Stimulated activated CD4-positive, alpha-beta T cell treated with anti-CD3 and anti-CD28 coated beads, Interleukin-15, amount 100 ng/mL, for 1 hour (primary cell): ENCODE results near the gene EEF1AKMT4.
"Not testable (repeated sequence)": the region's sequence is repeated elsewhere in the genome, so short reads cannot be mapped to it uniquely, and the experiment has no call there.

Source experiments
- DNase-seq, 2 donors: peaks; one replicate each; pipeline ENCODE4 v3.0.0-alpha.2; 2020; ENCODE audit warnings: low read depth in 1 of 2, low spot score in 1 of 2

The EEF1AKMT4 gene

GRCh38 chr3:184259878-184260723 is 10.6 kb downstream of the EEF1AKMT4 start:
- peak in 1 of 2 donors; percentile 42 for DNase-seq

- no peak for DNase-seq
These were observed 11.3 kb downstream of the EEF1AKMT4 start for GRCh38 chr3:184260724-184261269.

GRCh38 chr3:184261270-184261853 is 11.9 kb downstream of the EEF1AKMT4 start, which contains the start of gene CAMK2N2:
TSS of gene CAMK2N2 (minus strand) at chr3:184261553. CDS start at chr3:184261285, 268 bp downstream.
- no peak for DNase-seq

- no peak for DNase-seq
These were observed 12.6 kb downstream of the EEF1AKMT4 start for GRCh38 chr3:184261854-184262763.

GRCh38 chr3:184262764-184263179 is 13.3 kb downstream of the EEF1AKMT4 start:
- no peak for DNase-seq

GRCh38 chr3:184267249-184267648 is 17.8 kb downstream of the EEF1AKMT4 start:
- DNase-seq: not testable (repeated sequence)

- no peak for DNase-seq
These were observed 22.8 kb downstream of the EEF1AKMT4 start for GRCh38 chr3:184272269-184272668.

- no peak for DNase-seq
These were observed 25.9 kb downstream of the EEF1AKMT4 start for GRCh38 chr3:184275381-184275701.

GRCh38 chr3:184275961-184276910 is 26.8 kb downstream of the EEF1AKMT4 start, which contains the start of gene ECE2:
TSS of gene ECE2 (plus strand) at chr3:184276022. CDS start at chr3:184276154, 132 bp downstream.
- no peak for DNase-seq

- no peak for DNase-seq
These were observed 27.9 kb downstream of the EEF1AKMT4 start for GRCh38 chr3:184277366-184277765.

GRCh38 chr3:184282941-184283340 is 33.5 kb downstream of the EEF1AKMT4 start:
- DNase-seq: no peak

GRCh38 chr3:184283681-184284080 is 34.2 kb downstream of the EEF1AKMT4 start:
- no peak for DNase-seq

GRCh38 chr3:184284696-184285095 is 35.2 kb downstream of the EEF1AKMT4 start:
- DNase-seq: no peak

- peak; percentile 18 to 55 for DNase-seq
These were observed 40.0 kb downstream of the EEF1AKMT4 start for GRCh38 chr3:184289426-184289938.

- no peak for DNase-seq
These were observed 40.9 kb downstream of the EEF1AKMT4 start for GRCh38 chr3:184290331-184290730.

GRCh38 chr3:184291044-184291737 is 41.7 kb downstream of the EEF1AKMT4 start:
- DNase-seq: no peak

GRCh38 chr3:184291738-184292445 is 42.4 kb downstream of the EEF1AKMT4 start:
- DNase-seq: no peak

- DNase-seq: no peak
These were observed 46.3 kb downstream of the EEF1AKMT4 start for GRCh38 chr3:184295771-184296170.
